PC-3 (cell line): ENCODE measurements around the gene RPLP2. TPM values are rescaled to one million over a fixed set of nuclear protein-coding genes. Genes with fewer than 3 reads are reported as not detected.

Experiments used
- ATAC-seq: fragments of 200-7000 bp; cut with Tn5 transposase; 2 replicates; pipeline ENCODE4 v1.9.1; 2020; ENCODE audit warnings: mild to moderate bottlenecking, moderate library complexity
- BruUV-seq: library from RNA; stranded (reverse); fragments of 400-500 nt; replicated peaks from 2 replicates; lab custom pipeline; 2021; lab: Mats Ljungman, UMichigan
- CTCF ChIA-PET: fragments of 300-600 bp; sonication (Branson Sonifier 250); formaldehyde crosslinking; loops from one replicate; lab custom pipeline; 2022; ENCODE audit warnings: antibody characterized with exemption; lab: Charles Lee
- POLR2A ChIA-PET: fragments of 300-600 bp; sonication (Branson Sonifier 250); formaldehyde crosslinking; loops from one replicate; lab custom pipeline; 2022; ENCODE audit warnings: antibody characterized with exemption; ENCODE audit not compliant: unreplicated experiment; lab: Charles Lee
- DNase-seq: peaks from one replicate; pipeline ENCODE4 v3.0.0-alpha.2; 2015
- H2AFZ ChIP-seq: fragments of 300-600 bp; sonication (generic); 2 replicates; pipeline ENCODE4 v1.6.0; 2016; ENCODE audit warnings: antibody characterized with exemption, low read length
- H3F3A ChIP-seq: fragments of 300-600 bp; sonication (generic); one replicate; pipeline ENCODE4 v1.6.0; 2017; ENCODE audit warnings: antibody characterized with exemption, low read length, control low read depth, mild to moderate bottlenecking; ENCODE audit not compliant: unreplicated experiment
- H3K27ac ChIP-seq: fragments of 300-600 bp; sonication (generic); 2 replicates; pipeline ENCODE4 v1.5.1; 2016; ENCODE audit warnings: mild to moderate bottlenecking, low read length
- H3K27me3 ChIP-seq: fragments of 300-600 bp; sonication (generic); 2 replicates; pipeline ENCODE4 v1.6.1; 2016; ENCODE audit warnings: low read length, mixed read lengths
- H3K36me3 ChIP-seq: fragments of 300-600 bp; sonication (generic); 2 replicates; pipeline ENCODE4 v1.6.1; 2016; ENCODE audit warnings: low read depth, mixed run types, low read length, mixed read lengths
- H3K4me1 ChIP-seq: fragments of 300-600 bp; sonication (generic); 2 replicates; pipeline ENCODE4 v1.5.1; 2016; ENCODE audit warnings: low read length; ENCODE audit not compliant: insufficient read depth
- H3K4me2 ChIP-seq: fragments of 300-600 bp; sonication (generic); 2 replicates; pipeline ENCODE4 v1.6.0; 2016; ENCODE audit warnings: low read length
- H3K4me3 ChIP-seq: fragments of 300-600 bp; sonication (generic); 2 replicates; pipeline ENCODE4 v1.5.1; 2016; ENCODE audit warnings: mild to moderate bottlenecking, low read length, mixed read lengths
- H3K79me2 ChIP-seq: fragments of 300-600 bp; sonication (generic); 2 replicates; pipeline ENCODE4 v1.6.1; 2017; ENCODE audit warnings: low read length, mixed read lengths
- H3K9ac ChIP-seq: fragments of 300-600 bp; sonication (generic); 2 replicates; pipeline ENCODE4 v1.6.0; 2016; ENCODE audit warnings: mild to moderate bottlenecking, low read length
- H3K9me2 ChIP-seq: fragments of 300-600 bp; sonication (generic); replicated peaks from 2 replicates; pipeline ENCODE4 v1.6.1; 2016; ENCODE audit warnings: mixed run types, low read length, mixed read lengths
- H3K9me3 ChIP-seq: fragments of 300-600 bp; sonication (generic); 2 replicates; pipeline ENCODE4 v1.6.1; 2016; ENCODE audit warnings: low read length, mixed read lengths
- H4K20me1 ChIP-seq: fragments of 300-600 bp; sonication (generic); 2 replicates; pipeline ENCODE4 v1.6.1; 2016; ENCODE audit warnings: low read length, mixed read lengths
- EZH2 ChIP-seq: fragments of 300-600 bp; sonication (generic); IDR thresholded peaks from one replicate; pipeline ENCODE4 v1.6.1; 2017; ENCODE audit warnings: antibody characterized with exemption, mild to moderate bottlenecking, low read length; ENCODE audit not compliant: unreplicated experiment
- EZH2phosphoT487 ChIP-seq: fragments of 300-600 bp; sonication (generic); IDR thresholded peaks from 2 replicates; pipeline ENCODE4 v1.6.1; 2018; ENCODE audit warnings: mild to moderate bottlenecking, antibody characterized with exemption, low read length, borderline replicate concordance
- intact Hi-C: fragments of 100-400 bp; cut with micrococcal nuclease; formaldehyde crosslinking; loops from 2 replicates; pipeline ENCODE4 v1.9.0; 2023
- total RNA-seq: library from RNA; depleted of rRNA; stranded (reverse); fragments of >200 nt; gene quantifications from 2 replicates; pipeline ENCODE4 v1.2.3, GENCODE V29; 2014
- TF ChIP-seq, protein P1 (sequence below): fragments of 300-600 bp; sonication (generic); conservative IDR thresholded peaks from 2 replicates; pipeline ENCODE4 v1.5.1; 2017; ENCODE audit warnings: antibody characterized with exemption, low read depth, mild to moderate bottlenecking, low read length

Gene RPLP2
- total RNA-seq, 1 experiment from 2014 or later: 897 TPM

DNA sequence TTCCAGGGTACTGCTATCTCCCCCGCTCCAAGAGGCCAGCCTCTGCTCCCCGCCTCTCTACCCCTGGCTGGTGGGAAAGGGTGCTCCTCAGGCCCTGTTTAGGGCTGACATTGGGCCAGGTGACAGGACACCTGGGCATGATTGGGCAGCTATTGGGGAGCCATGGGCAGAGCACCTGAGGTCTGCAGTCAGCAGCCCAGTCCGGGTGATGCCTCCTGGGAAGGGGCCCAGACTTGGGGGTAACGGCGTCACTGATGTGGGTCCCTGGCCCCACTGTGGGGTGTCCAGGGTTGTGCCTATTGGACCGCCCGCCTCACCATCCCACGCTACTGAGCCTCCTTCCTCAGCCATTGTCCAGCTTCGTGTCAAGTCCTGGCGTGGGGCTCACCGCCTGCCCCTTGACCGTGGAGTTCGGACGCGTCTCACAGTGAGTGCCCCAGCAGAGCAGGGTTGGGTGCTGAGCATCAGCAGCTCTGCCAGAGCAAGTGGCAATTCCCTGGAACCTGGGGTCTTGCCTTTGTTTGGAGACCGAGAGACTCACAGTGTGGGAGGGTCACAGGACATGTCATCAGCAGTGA is 29.7 kb upstream of the RPLP2 start:
- Histone ChIP-seq H3K9me2 (no peaks in the 10 kb centered on the region), H3K27me3 (no peaks in the 10 kb centered on the region), H3K9me3 (no peaks in the 10 kb centered on the region), H3K36me3 (no peaks in the 10 kb centered on the region), H3K9ac (no peak overlapping the region), H3K4me1 (peaks cover 13% of the 10 kb centered on the region), H3F3A (no peaks in the 10 kb centered on the region), H4K20me1 (peaks cover 5% of the 10 kb centered on the region), H3K27ac (no peak overlapping the region), H2AFZ (no peak overlapping the region), H3K4me3 (no peak overlapping the region), H3K79me2 (peaks cover 31% of the 10 kb centered on the region), H3K4me2 (no peak overlapping the region)
- no peak for DNase-seq
- intact Hi-C loops: no loop called here
- CTCF ChIA-PET: no interaction called here
- no TSS peak for BruUV-seq
- no peak for ATAC-seq
- TF ChIP-seq EZH2 (no peak), EZH2phosphoT487 (no peak)
- TF ChIP-seq, protein P1, sequence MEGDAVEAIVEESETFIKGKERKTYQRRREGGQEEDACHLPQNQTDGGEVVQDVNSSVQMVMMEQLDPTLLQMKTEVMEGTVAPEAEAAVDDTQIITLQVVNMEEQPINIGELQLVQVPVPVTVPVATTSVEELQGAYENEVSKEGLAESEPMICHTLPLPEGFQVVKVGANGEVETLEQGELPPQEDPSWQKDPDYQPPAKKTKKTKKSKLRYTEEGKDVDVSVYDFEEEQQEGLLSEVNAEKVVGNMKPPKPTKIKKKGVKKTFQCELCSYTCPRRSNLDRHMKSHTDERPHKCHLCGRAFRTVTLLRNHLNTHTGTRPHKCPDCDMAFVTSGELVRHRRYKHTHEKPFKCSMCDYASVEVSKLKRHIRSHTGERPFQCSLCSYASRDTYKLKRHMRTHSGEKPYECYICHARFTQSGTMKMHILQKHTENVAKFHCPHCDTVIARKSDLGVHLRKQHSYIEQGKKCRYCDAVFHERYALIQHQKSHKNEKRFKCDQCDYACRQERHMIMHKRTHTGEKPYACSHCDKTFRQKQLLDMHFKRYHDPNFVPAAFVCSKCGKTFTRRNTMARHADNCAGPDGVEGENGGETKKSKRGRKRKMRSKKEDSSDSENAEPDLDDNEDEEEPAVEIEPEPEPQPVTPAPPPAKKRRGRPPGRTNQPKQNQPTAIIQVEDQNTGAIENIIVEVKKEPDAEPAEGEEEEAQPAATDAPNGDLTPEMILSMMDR: no peak
- POLR2A ChIA-PET: no interaction called here

DNA sequence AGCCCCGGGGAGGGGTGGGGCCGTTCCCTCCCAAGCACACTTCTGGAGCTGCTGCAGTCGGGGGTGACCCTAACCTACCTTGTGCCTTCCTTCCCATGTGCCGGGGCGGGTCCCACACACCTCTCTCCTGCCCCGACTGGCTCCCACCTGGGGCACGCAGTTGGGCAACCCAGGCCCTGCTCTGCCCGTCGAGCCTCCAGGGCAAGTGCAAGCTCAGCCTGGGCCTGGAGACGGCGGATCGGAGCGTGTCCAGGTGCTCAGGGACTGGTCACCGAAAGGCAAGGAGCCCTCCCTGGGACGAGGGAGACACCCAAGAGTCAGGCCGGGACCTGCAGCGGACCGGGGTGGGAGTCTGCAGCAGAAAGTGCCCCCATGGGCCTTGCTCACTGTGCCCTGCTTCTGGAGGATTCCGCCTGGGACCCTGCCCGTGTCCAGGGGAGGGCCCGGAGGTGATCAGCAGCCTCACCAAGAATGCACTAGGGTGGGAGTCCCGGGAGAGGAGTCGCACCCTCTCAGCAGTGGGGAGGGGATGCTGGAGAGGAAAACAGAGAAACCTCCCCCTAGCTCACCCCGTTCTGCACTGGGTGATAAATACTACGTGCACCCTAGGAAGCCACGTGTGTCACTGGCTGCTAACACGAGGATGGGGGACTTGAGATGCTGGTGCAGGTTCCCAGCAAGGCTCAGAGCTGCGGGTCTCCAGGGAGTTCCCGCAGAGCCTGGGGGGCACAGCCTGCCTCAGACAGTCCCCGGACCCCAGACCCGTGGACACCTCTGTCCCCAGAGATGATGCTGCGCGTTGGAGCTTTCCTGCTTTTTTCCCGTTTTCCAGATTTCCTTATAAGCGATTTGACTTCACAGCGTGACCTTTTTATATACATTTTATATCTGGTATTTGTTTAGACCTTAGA is 27.2 kb upstream of the RPLP2 start:
- no peak overlapping the region for H3K4me2 ChIP-seq
- CTCF ChIA-PET: interaction anchor here (0.6 kb wide), 1 partner anchor 115 kb away, joined by 3 read pairs; no protein-coding TSS in a partner anchor
- H3K9me3 ChIP-seq: no peaks in the 10 kb centered on the region
- H3K27me3 ChIP-seq: no peaks in the 10 kb centered on the region
- no peaks in the 10 kb centered on the region for H3K36me3 ChIP-seq
- no peak overlapping the region for H3K9ac ChIP-seq
- no peaks in the 10 kb centered on the region for H3K9me2 ChIP-seq
- H3K4me1 ChIP-seq: peaks cover 6% of the 10 kb centered on the region; the same call in 1 of the 2 replicates
- intact Hi-C loops: no loop called here
- H3F3A ChIP-seq: no peaks in the 10 kb centered on the region
- no peak for DNase-seq
- BruUV-seq: no TSS peak
- H2AFZ ChIP-seq: no peak overlapping the region
- no peak overlapping the region for H3K4me3 ChIP-seq
- H3K79me2 ChIP-seq: peaks cover 11% of the 10 kb centered on the region
- POLR2A ChIA-PET: no interaction called here
- TF ChIP-seq EZH2 (no peak), EZH2phosphoT487 (no peak)
- TF ChIP-seq, protein P1: no peak
- H3K27ac ChIP-seq: no peak overlapping the region
- no peak for ATAC-seq
- no peaks in the 10 kb centered on the region for H4K20me1 ChIP-seq
